WI38 (cell line): Measurements from ENCODE around the gene ITGA8.

ENCODE experiments used
- H3K4me3 ChIP-seq: 2 replicates; pipeline ENCODE4 v1.5.1; 2011; ENCODE audit warnings: low read depth, mild to moderate bottlenecking, control low read depth, low read length
- TF ChIP-seq, protein P1 (sequence below): IDR thresholded peaks from 2 replicates; pipeline ENCODE4 v1.5.1; 2012; ENCODE audit warnings: low read depth, mild to moderate bottlenecking, control low read depth, low read length

ITGA8 gene

GRCh38 chr10:15720635-15721287, 1.0 kb upstream of the ITGA8 start:
- TF ChIP-seq, protein P1, sequence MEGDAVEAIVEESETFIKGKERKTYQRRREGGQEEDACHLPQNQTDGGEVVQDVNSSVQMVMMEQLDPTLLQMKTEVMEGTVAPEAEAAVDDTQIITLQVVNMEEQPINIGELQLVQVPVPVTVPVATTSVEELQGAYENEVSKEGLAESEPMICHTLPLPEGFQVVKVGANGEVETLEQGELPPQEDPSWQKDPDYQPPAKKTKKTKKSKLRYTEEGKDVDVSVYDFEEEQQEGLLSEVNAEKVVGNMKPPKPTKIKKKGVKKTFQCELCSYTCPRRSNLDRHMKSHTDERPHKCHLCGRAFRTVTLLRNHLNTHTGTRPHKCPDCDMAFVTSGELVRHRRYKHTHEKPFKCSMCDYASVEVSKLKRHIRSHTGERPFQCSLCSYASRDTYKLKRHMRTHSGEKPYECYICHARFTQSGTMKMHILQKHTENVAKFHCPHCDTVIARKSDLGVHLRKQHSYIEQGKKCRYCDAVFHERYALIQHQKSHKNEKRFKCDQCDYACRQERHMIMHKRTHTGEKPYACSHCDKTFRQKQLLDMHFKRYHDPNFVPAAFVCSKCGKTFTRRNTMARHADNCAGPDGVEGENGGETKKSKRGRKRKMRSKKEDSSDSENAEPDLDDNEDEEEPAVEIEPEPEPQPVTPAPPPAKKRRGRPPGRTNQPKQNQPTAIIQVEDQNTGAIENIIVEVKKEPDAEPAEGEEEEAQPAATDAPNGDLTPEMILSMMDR: no peak
- no peak overlapping the region for H3K4me3 ChIP-seq

GRCh38 chr10:15719049-15719898, 448 bp downstream of the ITGA8 start:
- peak overlapping the region; percentile 67 for H3K4me3 ChIP-seq
- TF ChIP-seq, protein P1: no peak

DNA sequence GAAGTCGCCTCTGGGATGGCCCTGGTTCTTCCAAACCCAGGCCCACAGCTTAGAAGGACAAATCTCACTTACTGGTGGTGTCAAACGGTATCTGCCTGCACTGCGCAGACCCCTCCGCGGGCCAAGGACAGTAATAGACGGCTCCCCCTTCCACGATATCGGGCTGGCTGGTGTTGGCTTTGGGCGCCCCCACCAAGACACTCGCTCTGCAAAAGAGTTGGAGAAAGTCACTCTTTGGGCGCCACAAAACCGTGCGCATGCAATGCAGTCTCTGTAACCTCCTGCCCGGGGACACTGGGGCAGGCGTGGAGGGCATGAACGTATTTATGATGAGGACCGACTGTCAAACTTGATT, 1.1 kb downstream of the ITGA8 start:
- peak overlapping the region; percentile 67 for H3K4me3 ChIP-seq
- TF ChIP-seq, protein P1: no peak

GRCh38 chr10:15715619-15716227, 4.0 kb downstream of the ITGA8 start:
- H3K4me3 ChIP-seq: no peak overlapping the region
- TF ChIP-seq, protein P1: peak; percentile 57

GRCh38 chr10:15714847-15715246, 4.9 kb downstream of the ITGA8 start:
- no peak overlapping the region for H3K4me3 ChIP-seq
- TF ChIP-seq, protein P1: no peak

GRCh38 chr10:15712883-15713282, 6.8 kb downstream of the ITGA8 start:
- no peak overlapping the region for H3K4me3 ChIP-seq
- TF ChIP-seq, protein P1: no peak

DNA sequence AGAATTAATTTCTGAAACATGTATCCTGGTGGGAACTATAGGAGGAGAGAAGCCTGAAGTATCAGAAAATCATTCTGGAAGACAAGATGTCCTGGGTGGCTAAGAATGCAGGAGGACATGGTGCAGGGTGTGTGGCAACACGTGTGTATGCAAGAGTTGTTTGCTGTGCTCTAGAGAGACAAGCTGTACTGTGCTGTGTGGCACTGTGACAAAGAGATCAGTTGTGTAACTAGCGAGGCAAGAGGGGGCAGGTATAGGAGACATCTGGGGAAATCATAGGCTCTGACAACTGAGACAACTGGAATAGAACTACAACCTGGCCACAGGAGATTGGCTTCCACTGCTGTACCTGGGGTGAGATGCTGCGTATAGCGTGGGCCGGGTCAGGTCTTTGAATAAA, 9.3 kb downstream of the ITGA8 start:
- TF ChIP-seq, protein P1: no peak
- H3K4me3 ChIP-seq: no peak overlapping the region
